GM21737 (cell line): Measurements from ENCODE around the gene ANKRD13B.
"Not testable (repeated sequence)": the region's sequence is repeated elsewhere in the genome, so short reads cannot be mapped to it uniquely, and the experiment has no call there.

Source experiments
- ATAC-seq: cut with Tn5 transposase; IDR thresholded peaks from one replicate; pipeline ENCODE4 v1.9.1; 2021; ENCODE audit warnings: mild to moderate bottlenecking, moderate library complexity; ENCODE audit not compliant: unreplicated experiment

The ANKRD13B gene

DNA sequence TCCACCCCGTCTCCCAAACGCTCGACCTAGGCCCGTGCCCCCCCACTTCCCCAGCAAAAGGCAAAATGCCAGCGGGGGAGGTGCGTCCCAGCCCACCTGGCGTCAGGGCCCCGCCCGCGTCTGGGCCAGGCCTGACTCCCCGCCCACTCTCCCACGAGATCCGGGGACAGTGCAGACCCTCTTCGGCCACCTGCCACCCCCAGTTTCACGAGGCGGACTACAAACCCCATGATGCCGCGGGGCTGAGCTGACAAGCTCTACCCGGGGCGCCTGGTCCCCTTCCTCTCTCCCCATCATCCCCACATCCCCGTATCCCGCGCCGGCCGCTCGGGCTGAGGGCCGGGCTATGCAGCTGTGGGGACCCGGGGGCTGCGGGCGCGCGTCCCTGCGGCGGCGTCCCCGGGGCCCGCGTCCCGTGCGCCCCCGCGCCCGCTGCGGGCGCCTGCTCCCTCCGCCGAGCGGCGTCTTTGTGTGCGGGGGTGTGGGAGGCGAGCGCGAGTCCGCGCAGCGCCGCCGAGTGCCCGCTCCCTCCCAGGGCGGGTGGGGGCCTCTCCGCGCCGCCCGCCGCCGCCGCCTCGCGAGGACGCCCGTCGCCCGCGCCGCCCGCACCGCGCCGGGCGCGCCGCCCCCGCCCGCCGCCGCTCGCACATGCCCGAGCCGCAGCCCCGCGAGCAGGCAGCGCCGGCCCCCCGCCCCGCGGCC lies at the start of gene ANKRD13B:
Gene ANKRD13B (plus strand): TSS at position 283 of the 702 bp plus-strand sequence. CDS start 490 bp downstream, outside the sequence.
- no peak for ATAC-seq

DNA sequence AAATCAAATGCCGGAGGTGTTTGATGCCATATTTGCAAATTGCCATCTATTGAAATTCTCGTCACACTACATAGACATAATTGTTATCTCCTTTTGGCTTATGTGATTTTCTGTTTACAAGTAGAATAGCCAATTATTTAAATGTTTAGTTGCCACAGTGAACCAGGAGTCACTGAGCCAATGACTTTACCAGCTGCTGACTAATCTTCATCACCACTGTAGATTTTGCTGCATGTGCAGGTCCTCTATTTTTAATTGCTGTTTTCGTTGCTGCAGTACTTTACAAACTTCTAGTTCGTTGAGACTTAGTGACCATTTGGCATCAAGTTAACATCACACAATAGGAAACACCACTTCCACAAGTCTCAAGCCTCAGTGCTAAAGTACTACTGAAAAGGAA lies 48.9 kb upstream of the ANKRD13B start:
- no peak for ATAC-seq

DNA sequence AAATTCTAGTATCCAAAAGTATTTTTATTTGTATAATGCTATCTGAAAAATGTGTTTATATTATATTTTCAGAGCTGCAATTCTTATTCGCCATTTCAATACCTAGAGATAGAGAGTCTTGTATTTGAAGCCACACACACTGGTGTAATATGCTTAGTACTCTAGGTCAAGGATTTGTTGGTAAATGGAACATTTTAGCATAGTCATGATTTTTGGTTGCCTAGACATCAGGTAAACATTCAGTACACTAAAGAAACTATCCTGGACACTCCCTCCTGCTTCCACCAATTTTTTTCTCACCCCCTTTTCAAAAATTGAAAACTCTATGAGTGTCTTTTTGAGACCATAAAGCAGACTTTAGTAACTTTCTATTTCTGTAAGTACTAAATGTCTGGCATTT lies 46.8 kb upstream of the ANKRD13B start:
- ATAC-seq, result no peak

DNA sequence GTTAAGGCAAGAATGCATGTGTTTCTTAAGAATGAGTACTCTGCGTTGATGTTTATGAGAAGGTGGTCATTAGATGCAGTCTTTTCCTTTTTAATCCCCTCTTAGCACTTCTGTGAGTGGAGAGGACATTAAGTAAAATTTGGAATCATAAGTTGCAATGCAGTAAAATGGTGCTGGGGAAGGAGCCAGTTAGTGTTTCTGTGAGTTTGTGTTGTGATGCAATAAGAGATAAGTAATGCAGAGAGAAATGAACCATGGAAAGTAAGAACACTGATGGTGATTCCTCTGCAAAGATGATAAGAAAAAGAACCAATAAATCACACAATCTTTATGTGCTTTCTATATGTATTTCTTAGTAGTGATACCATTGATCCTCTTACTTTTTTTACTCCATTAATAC lies 46.1 kb upstream of the ANKRD13B start:
- ATAC-seq, result no peak

DNA sequence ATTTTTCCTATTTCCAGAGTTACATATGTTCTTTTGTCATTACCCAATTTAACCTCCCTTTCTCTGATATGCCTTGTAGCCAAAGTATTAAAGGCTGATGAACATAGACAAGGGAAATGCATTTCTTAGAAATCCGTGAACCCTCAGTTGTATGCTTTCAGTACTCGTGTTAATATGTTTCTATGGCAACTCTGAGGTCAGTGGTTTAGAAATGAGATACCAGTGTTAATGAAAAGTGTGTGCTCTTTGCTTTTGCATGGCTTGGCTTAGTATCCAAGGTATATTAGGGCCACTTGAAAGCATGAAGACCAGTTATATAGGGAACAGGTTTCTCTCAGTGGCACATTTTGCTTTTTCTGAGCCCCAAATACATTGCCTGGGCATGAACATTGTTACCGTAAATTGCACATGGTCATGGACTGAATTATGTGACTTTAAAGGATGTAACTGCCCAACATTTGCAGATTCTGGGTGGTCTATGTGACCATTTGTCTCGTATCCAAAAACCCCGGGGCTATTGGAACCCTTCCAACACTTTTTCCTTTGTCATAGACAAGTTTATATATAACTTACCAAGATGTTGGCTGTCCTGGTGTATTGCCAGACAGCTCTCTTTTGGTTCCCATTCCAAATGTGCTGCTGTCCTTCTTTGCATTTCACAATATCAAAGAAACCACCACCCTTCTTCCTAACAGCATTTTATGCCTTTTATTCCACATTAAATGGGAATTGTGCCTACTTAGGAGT lies 43.6 kb upstream of the ANKRD13B start:
- no peak for ATAC-seq

DNA sequence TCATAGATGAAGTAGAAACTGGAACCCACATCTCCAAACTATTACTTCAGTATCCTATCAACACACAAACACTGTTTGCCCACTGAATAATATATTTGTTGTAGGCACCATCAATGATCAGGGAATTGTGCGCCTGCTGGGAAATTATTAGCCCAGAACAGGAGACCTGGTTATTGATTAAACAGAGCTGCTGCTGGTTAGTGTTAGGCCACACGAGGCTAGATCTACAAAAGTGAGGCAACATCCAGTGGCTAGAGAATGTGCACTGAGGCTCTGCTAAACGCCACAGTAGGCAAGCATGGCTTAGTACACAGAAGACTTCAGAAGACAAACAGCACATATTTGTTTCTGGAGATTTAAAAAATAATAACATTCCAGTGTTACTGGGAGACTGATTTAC lies 37.1 kb upstream of the ANKRD13B start:
- ATAC-seq, result no peak

DNA sequence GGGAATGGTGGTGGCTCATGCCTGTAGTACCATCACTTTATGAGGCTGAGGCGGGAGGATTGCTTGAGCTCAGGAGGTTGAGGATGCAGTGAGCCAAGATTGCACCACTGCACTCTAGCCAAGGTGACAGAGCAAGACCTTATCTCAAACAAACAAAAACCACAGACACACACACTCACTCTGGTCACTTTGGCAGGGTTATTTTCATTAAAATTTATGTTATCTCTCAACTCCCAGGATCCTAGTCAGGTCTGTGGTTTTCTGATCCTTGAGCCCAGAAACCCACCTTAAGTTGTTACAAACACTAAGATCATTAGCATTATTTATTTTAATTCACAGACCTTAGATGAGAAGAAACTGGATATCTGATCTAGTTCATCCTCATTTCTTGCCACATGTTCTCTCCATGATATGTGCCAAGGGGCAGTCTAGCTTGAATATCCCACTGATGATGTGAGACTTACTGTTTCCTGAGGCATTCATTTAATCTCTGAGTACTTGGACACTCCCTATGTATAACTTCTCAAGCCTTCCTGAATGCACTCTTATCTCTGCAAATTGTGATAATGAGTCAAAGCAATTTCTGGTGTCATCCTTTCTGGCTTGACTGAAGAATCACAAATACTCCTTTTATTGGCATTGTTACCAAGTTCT lies 35.7 kb upstream of the ANKRD13B start:
- no peak for ATAC-seq

DNA sequence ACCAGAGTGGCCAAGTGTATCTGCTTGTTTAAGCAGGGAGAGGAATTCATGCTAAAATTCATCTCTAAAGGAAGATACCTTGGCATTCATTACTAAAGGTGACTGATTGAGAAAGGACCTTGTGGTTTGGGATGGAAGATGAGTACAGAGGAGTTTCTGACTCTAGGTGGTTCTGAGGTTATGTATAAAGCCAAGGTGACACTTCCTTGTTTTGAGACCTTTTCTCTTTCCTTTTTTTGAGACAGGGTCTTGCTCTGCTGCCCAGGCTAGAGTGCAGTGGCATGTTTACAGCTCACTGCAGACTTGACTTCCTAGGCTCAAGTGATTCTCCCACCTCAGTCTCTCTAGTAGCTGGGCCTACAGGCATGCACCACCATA lies 35.2 kb upstream of the ANKRD13B start:
- no peak for ATAC-seq

DNA sequence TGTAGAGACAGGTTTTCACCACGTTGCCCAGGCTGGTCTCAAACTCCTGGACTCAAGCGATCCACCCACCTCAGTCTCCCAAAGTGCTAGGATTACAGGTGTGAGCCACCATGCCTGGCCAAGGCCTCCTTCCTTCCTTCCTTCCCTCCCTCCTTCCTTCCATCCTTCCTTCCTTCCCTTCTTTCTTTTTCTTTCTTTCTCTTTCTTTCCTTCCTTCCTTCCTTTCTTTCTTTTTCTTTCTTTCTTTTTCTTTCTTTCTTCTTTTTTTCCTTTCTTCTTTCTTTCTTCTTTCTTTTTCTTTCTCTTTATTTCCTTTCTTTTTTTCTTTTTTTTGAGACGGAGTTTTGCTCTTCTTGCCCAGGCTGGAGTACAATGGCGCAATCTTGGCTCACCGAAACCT lies 34.8 kb upstream of the ANKRD13B start:
- ATAC-seq, result not testable (repeated sequence)

DNA sequence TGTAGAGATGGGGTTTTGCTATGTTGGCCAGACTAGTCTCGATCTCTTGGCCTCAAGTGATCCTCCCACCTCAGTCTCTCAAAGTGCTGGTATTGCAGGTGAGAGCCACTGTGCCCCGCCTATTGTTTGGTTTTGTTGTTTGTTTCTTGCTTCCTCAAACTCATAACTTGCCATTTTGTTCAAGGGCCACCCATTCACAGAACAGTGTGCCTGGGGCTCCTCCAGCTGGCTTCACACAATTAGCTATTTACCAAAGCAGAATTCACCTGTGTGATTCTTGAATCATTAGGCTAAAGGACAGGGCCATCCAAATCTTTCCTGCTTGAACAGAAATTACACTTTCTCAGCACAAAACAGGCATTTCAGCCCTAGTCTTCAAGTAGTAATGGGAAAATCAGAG lies 33.3 kb upstream of the ANKRD13B start:
- no peak for ATAC-seq

DNA sequence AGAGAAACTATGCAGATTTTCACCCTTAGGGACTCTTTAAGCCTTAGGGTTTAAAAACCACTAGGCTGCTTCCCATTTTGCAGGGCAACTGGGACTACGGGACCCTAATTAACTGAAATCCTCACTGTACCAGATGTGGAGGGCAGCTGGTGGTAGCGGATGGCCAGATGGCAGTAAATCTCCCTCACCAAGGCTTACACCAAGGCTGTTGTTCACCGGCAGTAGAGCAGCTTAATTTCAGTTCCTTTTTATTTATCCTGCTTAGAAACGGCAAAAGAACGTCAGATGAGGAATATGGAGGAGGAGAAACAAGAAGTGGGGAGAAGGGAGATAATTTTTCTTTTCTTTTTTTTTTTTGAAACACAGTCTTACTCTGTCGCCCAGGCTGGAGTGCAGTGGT lies 32.6 kb upstream of the ANKRD13B start:
- no peak for ATAC-seq

DNA sequence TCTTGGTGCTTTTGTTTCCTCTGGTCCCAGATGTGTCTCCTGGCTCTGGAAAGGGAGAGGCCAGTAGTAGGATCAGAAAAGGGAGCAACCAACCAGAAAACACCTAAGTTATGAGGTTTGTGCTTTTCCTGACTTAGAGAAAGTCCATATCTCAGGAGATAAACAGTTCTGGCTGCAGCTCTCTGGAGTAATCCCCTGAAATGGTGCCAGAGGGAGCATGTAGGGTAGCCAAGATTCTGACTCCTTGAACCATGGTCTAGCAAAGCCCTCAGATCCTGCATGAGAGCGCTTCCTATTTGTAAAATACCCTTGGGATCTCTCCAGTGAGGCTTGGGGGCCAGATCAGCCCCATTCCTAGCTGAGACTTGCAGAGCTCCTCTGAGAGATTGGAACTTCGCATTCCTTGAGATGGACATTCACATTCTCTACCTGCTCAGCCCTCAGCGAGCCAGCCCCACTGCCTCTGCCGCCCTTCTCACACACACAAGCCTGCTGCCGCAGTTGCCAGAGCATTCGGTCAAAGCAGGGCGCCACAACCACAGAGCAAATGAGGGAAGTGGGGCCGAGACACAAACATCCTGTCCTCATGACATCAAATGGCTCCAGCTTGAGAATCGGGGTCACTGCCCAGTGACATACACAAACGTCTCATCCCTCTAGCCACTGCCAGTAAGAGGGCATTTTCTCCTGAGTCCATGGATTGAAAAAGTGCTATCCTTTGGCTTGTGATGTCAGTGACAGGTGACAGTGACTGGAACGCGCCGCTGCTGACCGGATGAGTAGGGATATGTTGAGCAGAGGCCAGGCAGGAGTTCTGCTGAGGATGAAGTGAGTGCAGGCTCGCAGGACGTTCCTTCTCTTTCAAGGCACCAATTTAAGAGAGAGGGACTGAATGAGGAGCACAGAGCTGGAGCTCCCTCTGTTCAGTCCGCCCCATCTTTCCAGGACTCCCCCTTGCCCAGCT lies 31.1 kb upstream of the ANKRD13B start:
- ATAC-seq, result no peak

DNA sequence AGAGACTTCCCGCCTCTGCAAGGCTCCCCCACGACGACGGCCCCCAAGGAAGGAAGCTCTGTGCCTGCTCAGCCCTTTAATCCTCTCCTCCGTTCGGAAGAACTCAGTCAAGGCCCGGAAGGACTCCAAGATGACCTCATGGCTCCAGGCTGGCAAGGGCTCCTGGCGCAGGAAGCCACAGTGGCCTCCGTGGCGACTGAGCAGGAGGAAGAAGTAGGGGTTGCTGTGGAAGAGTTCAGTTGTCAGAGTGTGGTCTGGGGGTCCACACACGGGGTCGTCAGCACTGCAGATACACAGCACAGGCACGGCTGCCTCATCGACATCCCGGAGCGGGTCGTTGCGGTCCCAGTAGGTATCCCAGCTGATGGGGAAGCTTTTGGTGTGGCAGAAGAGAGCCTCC lies 30.3 kb upstream of the ANKRD13B start:
- ATAC-seq, result no peak

DNA sequence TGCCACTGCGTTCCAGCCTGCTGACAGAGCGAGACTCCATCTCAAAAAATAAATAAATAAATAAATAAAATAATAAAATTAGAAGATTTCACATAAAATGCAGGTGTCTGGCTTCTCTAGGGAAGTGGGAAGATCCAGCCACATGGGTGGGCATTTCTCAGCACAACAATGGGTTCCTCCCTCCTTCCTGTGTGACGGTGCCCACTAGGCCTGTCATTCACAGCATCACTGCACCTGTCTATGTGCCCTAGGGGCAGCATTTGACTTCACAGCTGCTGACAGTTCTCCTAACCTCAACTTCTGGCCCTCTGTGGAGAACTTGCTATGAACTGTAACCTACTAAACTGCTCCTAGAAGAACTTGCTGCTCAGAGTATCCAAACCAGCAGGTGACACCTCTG lies 29.1 kb upstream of the ANKRD13B start:
- no peak for ATAC-seq

DNA sequence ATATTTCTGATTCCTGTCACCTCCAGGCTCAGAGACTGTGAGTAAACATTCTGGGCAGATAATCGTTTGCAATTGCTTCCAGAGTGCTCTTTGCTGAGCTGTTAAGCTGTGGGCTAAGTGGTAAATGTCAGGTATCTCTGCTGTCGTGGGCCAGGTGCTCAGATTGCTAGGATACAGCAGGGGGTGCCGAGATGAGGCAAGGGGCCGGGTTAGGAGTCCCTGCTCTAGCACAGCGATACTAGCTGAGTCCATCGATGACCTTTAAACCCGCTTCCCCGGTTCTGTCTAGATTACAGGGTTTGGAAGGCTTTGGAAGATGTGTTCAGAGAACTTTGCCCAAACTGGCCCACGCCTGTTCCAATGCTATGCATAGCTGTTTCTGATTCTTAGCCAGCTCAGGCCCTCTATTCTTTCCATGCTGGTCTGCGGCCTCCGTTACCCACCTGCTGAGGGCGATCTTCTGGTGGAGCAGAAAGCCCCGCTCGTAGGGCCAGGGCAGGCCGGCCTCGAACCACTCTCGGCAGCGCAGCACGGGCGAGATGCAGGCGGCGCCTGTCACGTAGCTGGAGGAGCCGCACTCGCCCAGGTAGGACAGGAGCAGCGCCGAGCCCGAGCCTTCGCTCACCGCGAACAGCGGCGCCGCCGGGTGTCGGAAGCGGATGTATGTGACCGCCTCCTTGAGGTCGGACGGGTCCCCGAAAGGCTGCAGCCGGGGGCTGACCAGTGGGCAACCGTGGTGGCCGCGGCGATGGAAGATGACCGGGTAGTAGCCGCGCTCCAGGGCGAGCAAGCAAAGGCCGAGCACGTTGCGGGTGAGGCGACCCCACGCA lies 27.1 kb upstream of the ANKRD13B start:
- peak; percentile 9 for ATAC-seq

DNA sequence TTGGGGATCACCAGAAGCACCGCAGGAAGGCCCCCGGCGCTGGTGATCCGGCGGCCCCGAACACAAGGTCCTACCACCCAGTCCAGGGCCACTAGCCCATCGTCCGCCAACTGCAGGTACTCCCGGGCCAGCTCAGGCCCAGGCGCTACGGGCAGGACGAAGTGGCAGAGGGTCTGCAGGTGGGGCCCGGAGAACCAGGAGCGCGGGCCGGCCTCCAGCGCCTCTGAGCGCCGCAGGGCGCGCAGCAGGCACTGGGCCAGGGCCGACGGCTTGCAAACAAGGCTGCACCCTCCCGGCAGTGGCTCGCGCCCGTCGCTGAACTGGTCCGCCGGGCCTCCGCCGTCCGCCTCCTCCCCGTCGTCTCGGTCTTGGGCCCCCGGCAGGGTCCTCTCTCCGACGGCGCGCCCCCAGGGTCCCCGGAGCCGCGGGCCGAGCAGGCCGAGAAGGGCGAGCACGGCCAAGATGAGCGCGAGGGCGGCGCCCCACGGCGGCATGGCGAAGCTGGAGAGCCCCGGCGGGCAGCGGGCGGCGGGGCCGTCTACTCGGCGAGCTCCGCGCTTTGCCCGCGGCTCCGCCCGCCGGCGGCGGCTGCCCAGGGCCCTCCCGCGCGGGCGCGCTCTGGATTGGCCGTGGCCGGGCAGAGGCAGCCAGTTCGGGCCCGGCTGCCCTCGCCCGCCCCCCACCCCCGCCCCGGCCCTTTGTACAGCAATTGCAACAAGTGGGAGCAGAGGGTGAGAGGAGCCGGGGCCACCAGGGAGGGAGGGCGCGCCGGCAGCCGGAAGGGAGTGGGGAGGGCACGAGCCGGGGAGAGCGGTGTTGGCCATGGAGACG lies 26.2 kb upstream of the ANKRD13B start, which contains the start of gene ABHD15:
Gene ABHD15 (minus strand): TSS at position 565 of the 831 bp plus-strand sequence. CDS start 71 bp downstream, at position 494.
- peak; percentile 27 for ATAC-seq

DNA sequence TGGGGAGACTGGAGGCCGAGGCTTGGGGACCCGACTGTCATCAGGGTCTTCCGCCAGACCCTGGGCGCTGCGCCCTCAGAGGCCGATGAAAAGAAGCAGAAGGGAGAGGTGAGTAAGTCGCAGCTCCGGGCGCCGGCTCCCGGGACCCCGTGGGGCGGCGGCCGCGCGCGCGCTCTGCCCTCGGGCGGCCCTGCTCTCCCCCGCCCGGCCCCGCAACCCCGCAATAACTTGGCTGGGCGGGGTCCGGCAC lies 25.7 kb upstream of the ANKRD13B start:
- peak; percentile 7 for ATAC-seq

DNA sequence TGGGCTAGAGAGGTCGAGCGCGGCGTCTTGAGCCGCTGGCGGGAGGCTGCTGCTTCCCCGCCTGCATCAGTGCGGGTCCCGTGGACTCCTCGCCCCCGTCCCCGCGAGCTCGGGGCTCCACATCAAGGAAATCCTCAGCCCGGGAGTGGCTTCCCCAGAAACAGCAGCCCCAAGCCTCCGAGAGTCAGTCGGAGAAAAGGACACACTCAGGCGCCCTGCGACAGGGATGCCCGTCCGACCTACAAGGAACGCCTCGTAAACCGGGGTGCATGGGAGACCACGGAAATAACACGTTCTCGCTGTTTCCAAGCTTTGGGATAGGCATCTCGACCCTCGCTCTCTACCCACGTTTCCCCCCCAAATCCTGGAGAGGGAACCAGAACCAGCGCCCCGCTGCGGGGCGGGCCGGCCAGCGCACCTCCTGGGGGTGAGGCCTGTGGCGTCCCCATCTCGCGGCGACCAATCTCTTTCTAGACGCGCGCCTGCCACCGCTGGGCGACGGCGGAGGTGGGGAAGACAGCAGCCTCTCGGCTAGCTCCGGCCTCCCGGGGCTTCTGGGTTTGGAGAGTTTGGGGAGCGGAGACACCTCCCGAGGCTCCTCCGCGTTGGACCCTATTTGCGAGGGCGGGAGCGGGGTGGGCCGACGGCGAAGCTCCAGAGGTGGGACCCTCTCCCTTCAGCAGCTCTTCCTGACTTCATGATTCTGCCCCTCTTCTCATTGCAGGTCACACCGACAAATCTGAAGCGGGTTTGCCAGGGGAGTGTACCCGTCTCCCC lies 25.2 kb upstream of the ANKRD13B start:
- peak; percentile 40 for ATAC-seq
